ENCODE measurements around the gene HIC1. TPM values are rescaled to one million over a fixed set of nuclear protein-coding genes. Genes with fewer than 3 reads are reported as not detected.
A peak's percentile ranks its signal among the peaks of the same experiment; 100 is the strongest.

The HIC1 gene
- total RNA-seq, 2 donors from 2014 or later: 20.5 to 33.1 TPM

GRCh38 chr17:2076087-2076984, 21.4 kb downstream of the HIC1 start:
- WGBS: 54% methylated on average over 17 of the region's 17 CpGs
- peaks cover 6% of the 10 kb centered on the region in 2 donors for H3K36me3 ChIP-seq

GRCh38 chr17:2077040-2077439, 22.1 kb downstream of the HIC1 start:
- Histone ChIP-seq H3K27ac (peak overlapping the region; percentile 12 to 42), H3K9me3 (no peaks in the 10 kb centered on the region), H3K4me1 (replicated peaks) (no peaks in the 10 kb centered on the region), H3K27me3 (replicated peaks; ENCODE audit: insufficient read depth) (no peaks in the 10 kb centered on the region), H3K4me3 (no peak overlapping the region), H3K36me3 (peaks cover 6 to 7% of the 10 kb centered on the region in 2 donors)
- no peak for DNase-seq (ENCODE audit: low spot score)
- TF ChIP-seq POLR2AphosphoS5 (IDR thresholded peaks at IDR 0.05): no peak
- TF ChIP-seq, protein P1, sequence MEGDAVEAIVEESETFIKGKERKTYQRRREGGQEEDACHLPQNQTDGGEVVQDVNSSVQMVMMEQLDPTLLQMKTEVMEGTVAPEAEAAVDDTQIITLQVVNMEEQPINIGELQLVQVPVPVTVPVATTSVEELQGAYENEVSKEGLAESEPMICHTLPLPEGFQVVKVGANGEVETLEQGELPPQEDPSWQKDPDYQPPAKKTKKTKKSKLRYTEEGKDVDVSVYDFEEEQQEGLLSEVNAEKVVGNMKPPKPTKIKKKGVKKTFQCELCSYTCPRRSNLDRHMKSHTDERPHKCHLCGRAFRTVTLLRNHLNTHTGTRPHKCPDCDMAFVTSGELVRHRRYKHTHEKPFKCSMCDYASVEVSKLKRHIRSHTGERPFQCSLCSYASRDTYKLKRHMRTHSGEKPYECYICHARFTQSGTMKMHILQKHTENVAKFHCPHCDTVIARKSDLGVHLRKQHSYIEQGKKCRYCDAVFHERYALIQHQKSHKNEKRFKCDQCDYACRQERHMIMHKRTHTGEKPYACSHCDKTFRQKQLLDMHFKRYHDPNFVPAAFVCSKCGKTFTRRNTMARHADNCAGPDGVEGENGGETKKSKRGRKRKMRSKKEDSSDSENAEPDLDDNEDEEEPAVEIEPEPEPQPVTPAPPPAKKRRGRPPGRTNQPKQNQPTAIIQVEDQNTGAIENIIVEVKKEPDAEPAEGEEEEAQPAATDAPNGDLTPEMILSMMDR (IDR thresholded peaks at IDR 0.05): no peak
- TF ChIP-seq POLR2A (IDR thresholded peaks at IDR 0.05): no peak
- intact Hi-C loops (cut with DNase I): no loop called here
- 75% methylated on average over 8 of the region's 8 CpGs for WGBS

More at GRCh38 chr17:2076087-2076984, 21.4 kb downstream of the HIC1 start:
- TF ChIP-seq, protein P1 (IDR thresholded peaks at IDR 0.05): no peak
- TF ChIP-seq POLR2A (IDR thresholded peaks at IDR 0.05) (no peak), POLR2AphosphoS5 (IDR thresholded peaks at IDR 0.05) (no peak)
- H3K4me1 ChIP-seq (replicated peaks): no peaks in the 10 kb centered on the region
- peak overlapping the region; percentile 1 to 42 for H3K27ac ChIP-seq
- H3K4me3 ChIP-seq: no peak overlapping the region
- intact Hi-C loops (cut with DNase I): no loop called here
- H3K27me3 ChIP-seq (replicated peaks; ENCODE audit: insufficient read depth): no peaks in the 10 kb centered on the region
- no peaks in the 10 kb centered on the region for H3K9me3 ChIP-seq
- DNase-seq (ENCODE audit: low spot score): no peak

DNA sequence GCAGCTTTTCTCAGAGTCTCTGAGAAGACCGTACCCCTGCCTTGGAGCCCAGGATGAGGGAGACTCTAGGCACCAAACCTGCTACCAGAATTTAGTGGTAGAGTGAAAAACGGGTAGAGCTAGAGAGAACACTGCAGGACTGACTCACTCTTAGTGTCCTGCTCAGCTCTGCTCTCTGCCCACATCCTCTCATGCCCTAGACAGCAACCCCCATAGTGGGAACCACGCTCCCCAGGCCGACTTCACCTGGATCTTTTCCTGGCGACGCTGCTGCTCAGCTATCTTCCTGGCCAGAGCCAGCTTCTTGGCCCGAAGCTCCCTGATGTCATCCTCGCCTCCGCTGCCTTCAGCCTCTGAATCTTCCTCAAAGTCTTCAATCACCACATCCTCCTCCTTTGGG, 26.7 kb downstream of the HIC1 start:
- Histone ChIP-seq H3K9me3 (no peaks in the 10 kb centered on the region), H3K4me3 (no peak overlapping the region), H3K4me1 (replicated peaks) (peaks cover 8% of the 10 kb centered on the region), H3K27me3 (replicated peaks; ENCODE audit: insufficient read depth) (no peaks in the 10 kb centered on the region), H3K27ac (peak overlapping the region; percentile 37 to 69), H3K36me3 (peaks cover 6 to 7% of the 10 kb centered on the region in 2 donors)
- intact Hi-C loops (cut with DNase I): no loop called here
- TF ChIP-seq POLR2AphosphoS5 (IDR thresholded peaks at IDR 0.05) (no peak), POLR2A (IDR thresholded peaks at IDR 0.05) (no peak)
- TF ChIP-seq, protein P1 (IDR thresholded peaks at IDR 0.05): no peak
- DNase-seq (ENCODE audit: low spot score): no peak
- WGBS: 88% methylated on average over 9 of the region's 9 CpGs

DNA sequence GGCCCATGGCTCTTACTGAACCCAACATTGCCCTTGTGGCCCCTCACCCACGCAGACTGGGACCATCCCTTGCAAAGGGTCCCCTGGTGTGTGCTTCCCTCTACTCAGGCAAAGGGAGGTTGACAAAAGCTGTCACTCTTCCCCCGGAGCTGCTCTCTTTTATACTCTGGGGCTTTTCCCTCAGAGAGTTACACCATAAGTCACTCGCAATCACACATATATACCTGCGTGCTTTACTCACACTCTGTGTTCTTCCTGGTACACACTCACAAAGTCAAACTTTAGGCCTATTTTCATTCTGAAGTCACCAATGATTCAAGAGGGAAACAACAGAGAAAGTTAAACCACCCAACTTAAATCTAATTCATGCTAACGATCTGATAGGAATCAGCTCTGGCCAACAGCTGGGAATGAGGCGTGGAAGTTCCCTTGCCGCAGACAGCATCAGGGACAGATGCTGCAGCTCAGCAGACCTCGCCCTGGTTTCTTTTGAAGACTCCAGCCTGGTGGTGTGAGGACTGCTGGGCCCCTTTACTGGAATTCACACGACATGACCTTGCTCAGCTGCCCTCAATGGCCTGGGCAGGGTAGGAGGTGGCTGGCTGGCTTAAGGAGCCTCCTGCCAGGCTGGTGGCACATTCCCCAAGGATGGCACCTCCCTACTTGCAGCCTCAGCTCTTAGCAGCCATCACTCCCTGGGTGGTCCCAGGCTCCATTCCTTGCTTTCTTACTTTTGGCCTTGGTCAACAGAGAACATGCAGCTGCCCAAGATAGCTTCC, 27.3 kb downstream of the HIC1 start:
- peaks cover 6 to 7% of the 10 kb centered on the region in 2 donors for H3K36me3 ChIP-seq
- intact Hi-C loops (cut with DNase I): no loop called here
- 72% methylated on average over 9 of the region's 9 CpGs for WGBS
- H3K9me3 ChIP-seq: no peaks in the 10 kb centered on the region
- H3K4me1 ChIP-seq (replicated peaks): peaks cover 12% of the 10 kb centered on the region
- H3K27me3 ChIP-seq (replicated peaks; ENCODE audit: insufficient read depth): no peaks in the 10 kb centered on the region
- no peak for DNase-seq (ENCODE audit: low spot score)
- TF ChIP-seq POLR2AphosphoS5 (IDR thresholded peaks at IDR 0.05) (no peak), POLR2A (IDR thresholded peaks at IDR 0.05) (no peak)
- TF ChIP-seq, protein P1 (IDR thresholded peaks at IDR 0.05): no peak
- H3K4me3 ChIP-seq: no peak overlapping the region
- peak overlapping the region; percentile 37 to 69 for H3K27ac ChIP-seq
